22Rv1 (cell line): ENCODE results near the gene EHMT1.

Experiments used
- ZFX ChIP-seq: fragments of 450-650 bp; IDR thresholded peaks from 2 replicates; pipeline ENCODE4 v1.6.1; 2017; ENCODE audit warnings: antibody characterized with exemption, borderline replicate concordance
- TF ChIP-seq, protein P1 (sequence below): fragments of 450-650 bp; IDR thresholded peaks from 2 replicates; pipeline ENCODE4 v1.5.1; 2017; ENCODE audit warnings: mild to moderate bottlenecking

DNA sequence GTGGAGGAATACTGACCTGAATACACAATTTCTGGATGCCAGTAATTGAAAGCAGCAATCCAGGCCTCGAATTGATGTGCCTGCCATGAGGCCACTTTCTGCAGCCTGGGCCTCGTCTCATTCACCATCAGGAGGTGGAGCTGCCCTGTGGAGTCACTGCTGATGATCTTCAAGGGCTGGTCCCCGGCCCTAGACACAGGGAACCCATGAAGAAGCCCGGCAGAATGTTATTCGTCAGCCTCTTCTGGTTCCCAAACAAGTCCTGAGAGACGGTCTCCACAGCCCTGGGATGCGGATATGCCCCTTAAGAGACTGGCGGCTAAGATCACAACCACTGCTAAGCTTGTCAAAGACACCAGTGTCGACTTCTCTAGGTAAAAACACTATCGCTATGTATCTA, 44.6 kb upstream of the EHMT1 start:
- TF ChIP-seq, protein P1, sequence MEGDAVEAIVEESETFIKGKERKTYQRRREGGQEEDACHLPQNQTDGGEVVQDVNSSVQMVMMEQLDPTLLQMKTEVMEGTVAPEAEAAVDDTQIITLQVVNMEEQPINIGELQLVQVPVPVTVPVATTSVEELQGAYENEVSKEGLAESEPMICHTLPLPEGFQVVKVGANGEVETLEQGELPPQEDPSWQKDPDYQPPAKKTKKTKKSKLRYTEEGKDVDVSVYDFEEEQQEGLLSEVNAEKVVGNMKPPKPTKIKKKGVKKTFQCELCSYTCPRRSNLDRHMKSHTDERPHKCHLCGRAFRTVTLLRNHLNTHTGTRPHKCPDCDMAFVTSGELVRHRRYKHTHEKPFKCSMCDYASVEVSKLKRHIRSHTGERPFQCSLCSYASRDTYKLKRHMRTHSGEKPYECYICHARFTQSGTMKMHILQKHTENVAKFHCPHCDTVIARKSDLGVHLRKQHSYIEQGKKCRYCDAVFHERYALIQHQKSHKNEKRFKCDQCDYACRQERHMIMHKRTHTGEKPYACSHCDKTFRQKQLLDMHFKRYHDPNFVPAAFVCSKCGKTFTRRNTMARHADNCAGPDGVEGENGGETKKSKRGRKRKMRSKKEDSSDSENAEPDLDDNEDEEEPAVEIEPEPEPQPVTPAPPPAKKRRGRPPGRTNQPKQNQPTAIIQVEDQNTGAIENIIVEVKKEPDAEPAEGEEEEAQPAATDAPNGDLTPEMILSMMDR = no peak
- no peak for TF ChIP-seq ZFX
